Stimulated activated CD8-positive, alpha-beta memory T cell treated with anti-CD3 and anti-CD28 coated beads, Interleukin-15, amount 100 ng/mL, for 4 hours (primary cell): Measurements from ENCODE around the gene CD8B.
"Not testable (repeated sequence)": the region's sequence is repeated elsewhere in the genome, so short reads cannot be mapped to it uniquely, and the experiment has no call there.

ENCODE experiments used
- DNase-seq, 2 donors: peaks; one replicate each; pipeline ENCODE4 v3.0.0-alpha.2; 2020; ENCODE audit warnings: low read depth in 2 of 2

CD8B gene

DNA sequence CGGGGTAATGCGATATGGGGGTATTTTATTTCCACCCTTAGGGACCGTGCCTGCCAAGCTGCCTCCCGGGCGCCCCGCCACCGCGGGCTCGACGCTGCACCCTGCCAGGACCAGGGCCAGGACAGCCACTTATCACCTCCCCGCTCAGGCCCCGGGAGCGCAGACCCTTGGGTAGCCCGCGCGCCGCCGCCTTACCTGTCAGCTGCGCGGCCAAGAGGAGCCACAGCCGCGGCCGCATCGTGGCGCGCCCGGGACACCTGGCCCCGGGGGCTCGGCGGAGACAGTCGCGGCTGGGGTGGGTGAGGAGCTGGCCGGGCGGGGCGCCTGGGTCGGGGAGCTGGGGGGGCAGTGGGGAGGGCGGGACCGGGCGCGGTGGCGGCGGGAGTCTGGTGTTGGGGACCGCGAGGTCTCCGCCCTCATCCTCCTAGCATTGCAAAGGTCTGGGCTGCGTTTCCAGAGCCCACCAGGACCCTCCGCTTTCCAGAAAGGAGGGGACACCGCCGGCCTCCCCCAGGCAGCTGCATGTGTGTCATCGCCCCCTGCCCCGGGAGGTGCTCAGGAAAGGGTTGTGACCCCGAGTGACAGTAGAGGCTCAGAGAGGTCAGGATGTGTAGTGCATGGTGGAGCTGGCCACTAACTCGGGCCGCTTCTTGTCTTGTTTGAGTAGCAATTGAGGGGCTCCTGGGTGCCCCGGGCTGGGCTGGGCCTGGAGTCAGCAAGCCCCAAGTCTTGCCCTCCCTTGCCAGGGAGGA lies at the start of gene CD8B:
Gene CD8B (minus strand): TSS at position 259 of the 752 bp plus-strand sequence. CDS start 21 bp downstream, at position 238.
- DNase-seq, result not testable (repeated sequence)

DNA sequence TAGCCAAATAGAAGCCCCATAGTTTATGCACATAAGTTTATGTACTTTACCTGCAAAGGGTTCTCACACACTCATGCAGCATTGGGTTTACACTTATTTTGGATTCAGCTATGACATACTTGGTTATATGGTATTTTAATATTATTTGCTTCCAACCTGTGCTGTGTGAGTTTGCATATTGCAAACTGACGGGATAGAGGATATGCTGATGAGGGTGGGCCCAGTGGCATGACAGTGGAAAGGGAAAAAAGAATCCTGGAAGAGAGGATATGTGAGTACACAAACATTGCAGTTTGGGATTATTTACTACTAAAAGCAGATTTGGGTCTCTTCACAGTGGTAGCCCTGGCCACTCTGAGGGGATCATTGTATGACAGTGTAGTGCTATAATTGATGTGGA lies 44.2 kb upstream of the CD8B start:
- DNase-seq, result not testable (repeated sequence)

DNA sequence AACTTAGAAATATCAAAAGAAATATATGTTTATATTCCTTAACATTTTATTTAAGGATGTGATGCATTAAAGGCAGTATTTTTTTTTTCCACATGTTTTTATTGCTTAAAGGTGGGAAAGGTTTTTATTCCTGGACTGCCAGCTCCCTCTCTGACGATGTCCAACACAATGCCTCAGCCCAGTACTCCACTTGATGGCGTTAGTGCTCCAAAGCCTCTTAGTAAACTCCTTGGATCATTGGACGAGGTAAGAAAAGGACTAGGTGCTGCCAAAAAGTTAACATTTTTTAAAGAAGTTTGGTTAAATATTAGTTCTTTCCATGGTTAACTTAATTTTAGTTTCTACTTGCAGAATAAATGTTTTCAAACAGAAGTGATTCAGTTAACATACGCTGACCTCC lies 39.0 kb upstream of the CD8B start:
- DNase-seq, result not testable (repeated sequence)

DNA sequence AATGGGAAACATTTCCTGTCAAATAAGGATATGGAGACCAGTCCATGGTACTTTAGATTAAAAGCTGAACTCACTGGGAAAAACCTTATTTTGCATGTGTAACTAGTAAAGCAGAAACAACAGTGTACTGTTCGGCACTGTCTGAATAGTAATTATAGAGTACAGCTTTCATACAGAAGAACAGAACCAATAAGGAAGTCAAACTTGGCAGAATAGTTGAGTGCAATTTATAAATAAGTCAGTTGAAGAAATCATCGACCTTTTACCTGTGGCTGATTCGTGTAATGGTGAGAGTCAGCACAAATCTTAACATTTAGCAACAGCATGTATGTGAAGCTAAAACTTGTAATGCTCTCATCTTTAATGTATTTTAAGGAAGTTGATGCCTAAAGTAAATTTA lies 24.3 kb upstream of the CD8B start:
- DNase-seq, result not testable (repeated sequence)

DNA sequence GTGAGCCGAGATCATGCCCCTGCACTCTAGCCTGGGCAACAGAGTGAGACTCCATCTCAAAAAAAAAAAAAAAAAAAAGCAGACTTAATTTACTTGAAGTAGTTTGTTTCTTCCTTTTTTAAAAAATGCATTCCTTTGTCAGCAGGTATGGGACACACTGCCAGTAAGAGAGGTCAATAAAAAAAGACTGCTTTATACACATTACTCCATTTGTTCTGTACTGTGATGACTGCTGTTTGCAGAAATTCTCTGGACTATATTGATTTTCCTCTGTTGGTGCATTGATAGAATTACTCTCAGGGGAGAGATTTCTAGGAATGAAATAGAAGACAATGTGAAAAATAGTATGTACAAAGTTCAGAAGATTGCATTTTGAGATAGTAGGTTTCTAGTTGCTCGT lies 21.2 kb upstream of the CD8B start:
- DNase-seq, result not testable (repeated sequence)

DNA sequence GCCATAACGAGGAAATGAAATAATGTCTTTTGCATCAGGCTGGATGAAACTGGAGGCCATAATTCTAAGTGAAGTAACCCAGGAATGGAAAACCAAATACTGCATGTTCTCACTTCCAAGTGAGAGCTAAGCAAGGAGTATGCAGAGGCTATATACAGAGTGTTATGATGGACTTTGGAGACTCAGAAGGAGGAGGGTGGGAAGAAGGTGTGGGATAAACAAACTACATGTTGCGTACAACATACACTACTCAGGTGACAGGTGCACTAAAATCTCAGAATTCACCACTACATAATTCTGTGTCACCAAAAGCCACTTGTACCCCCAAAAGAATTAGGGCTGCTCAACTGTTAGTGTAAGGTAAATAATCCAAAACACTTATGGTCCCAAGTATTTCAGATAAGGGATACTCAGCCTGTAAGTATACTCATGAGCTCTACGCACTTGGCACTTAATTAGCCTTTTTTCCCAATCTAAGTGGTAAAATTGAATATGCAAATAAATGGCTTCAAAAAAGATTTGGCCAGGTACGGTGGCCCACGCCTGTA lies 20.5 kb upstream of the CD8B start:
- DNase-seq, result not testable (repeated sequence)

- DNase-seq, result not testable (repeated sequence)
Measured at GRCh38 chr2:86878986-86879385, 17.3 kb upstream of the CD8B start.

- not testable (repeated sequence) for DNase-seq
Measured at GRCh38 chr2:86870941-86871340, 9.3 kb upstream of the CD8B start.

DNA sequence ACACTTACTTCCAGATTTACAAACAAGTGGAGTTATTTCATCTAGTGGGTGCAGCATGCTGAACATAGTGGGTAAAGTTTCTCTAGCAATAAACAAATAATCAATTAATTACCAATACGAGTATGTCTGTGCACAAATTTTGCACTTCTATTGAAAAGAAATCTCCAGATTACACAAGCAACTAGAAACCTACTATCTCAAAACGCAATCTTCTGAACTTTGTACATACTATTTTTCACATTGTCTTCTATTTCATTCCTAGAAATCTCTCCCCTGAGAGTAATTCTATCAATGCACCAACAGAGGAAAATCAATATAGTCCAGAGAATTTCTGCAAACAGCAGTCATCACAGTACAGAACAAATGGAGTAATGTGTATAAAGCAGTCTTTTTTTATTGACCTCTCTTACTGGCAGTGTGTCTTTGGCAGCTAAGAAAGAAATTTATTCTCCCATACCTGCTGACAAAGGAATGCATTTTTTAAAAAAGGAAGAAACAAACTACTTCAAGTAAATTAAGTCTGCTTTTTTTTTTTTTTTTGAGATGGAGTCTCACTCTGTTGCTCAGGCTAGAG lies 7.3 kb upstream of the CD8B start:
- DNase-seq, result not testable (repeated sequence)

GRCh38 chr2:86862380-86862703 lies 656 bp upstream of the CD8B start:
- DNase-seq, result not testable (repeated sequence)

GRCh38 chr2:86861175-86861574 lies 511 bp downstream of the CD8B start:
- not testable (repeated sequence) for DNase-seq

DNA sequence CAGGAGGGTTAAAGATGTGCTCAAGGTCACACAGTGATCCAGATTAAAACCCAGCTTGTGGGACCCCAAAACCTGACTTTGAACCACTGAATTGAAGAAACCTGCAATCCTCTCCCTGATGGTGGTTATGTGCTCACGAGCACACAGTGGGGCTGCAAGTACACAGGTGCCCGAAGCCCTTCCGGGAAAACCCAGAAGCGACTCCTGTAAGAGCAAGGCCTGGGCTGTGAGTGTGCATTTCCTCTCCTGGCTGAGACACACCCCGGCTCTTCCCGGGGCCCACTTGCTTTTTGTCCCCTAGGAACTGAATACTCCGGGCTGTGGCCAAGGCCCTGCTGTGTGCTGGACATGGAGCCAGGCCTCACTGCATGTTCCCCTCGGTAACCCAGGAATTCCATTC lies 1.1 kb downstream of the CD8B start:
- DNase-seq, result not testable (repeated sequence)

DNA sequence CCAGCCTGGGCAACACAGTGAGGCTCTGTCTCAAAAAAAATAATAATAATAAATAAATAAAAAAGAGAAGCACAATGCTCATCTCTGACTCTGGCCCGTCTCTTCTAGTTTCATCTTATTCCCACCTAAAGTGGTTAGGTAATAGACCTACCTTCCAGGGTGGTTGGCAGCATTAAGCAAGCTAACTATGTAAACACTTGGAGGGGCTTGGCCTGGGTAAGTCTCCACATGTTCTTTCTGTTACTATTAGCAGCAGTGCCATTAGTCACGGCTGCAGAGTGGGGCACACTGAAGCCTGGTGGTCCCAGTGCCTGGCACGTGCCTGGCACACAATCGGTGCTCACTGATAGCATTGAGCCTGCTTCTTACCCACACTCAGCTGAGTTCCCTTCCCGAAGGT lies 4.0 kb downstream of the CD8B start:
- not testable (repeated sequence) for DNase-seq

GRCh38 chr2:86856498-86856897 lies 5.2 kb downstream of the CD8B start:
- DNase-seq, result not testable (repeated sequence)

DNA sequence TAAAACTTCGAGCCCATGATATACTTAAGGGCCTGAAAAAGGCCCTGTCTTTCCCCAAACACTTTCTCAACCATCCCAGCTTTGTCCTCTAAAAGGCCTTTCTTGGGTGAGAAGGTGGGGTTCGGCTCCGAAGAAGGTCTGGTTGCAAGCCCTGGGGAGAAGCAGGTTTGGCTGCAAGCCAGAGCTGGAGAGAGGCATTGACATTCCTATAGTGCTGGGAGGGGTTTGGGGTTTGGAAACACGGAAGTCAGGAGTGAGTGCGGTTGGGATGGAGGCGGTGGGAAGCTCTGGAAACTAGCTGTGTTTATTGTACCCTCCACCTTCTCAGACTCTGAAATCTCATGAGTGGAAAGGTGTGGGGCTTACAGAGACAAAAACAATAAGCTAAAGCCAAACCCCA lies 5.7 kb downstream of the CD8B start:
- DNase-seq, result not testable (repeated sequence)

DNA sequence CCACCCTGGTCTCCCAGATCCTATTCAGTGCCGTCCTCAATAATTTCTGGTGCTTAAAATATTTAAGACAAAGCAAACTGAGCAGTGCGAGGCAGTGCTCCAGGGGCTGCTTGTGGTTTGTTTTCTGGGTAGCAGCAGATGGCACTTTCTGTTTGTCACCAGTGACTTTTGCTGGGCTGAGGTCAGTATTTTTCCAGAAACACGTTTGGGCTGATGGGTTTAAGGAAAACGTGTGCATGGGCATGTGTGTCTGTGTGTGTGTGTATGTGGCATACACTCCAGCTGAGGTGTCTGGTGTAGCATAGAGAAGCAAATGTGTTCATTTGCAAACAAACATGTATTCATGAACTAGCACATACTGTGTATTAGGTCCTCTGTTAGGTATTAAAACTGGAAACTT lies 10.1 kb downstream of the CD8B start:
- not testable (repeated sequence) for DNase-seq

- DNase-seq, result not testable (repeated sequence)
Measured at GRCh38 chr2:86842607-86843234, 19.0 kb downstream of the CD8B start.

- DNase-seq, result not testable (repeated sequence)
Measured at GRCh38 chr2:86841330-86841729, 20.4 kb downstream of the CD8B start.

- not testable (repeated sequence) for DNase-seq
Measured at GRCh38 chr2:86839871-86840548, 21.7 kb downstream of the CD8B start.

GRCh38 chr2:86839455-86839854 lies 22.2 kb downstream of the CD8B start:
- DNase-seq, result not testable (repeated sequence)

DNA sequence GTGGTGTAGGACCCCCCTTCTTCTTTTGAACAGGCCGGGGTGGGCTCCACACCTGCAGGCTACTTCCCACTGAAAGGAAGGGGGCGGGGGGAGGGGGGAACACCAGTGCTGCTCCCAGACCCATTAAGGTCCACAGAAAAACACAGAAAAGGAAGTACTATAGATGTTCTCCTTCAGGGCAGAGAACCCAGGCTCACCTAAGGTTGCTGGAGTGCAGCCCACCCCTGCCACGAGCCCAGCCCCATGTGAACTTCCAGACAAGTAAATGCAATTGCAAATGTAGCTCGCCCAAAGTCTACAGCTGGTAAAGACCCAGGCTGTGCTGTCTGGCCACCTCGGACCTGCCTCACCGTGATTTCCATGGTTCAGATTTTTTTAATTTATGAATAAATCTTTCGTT lies 24.0 kb downstream of the CD8B start:
- not testable (repeated sequence) for DNase-seq
